Ishikawa (cell line): ENCODE results near the gene FPGT.

ENCODE experiments used
- CEBPB ChIP-seq: IDR thresholded peaks from 2 replicates; pipeline ENCODE4 v1.6.1; 2012
- CREB1 ChIP-seq: IDR thresholded peaks from 2 replicates; pipeline ENCODE4 v1.6.1; 2012; ENCODE audit warnings: low read depth
- EGR1 ChIP-seq: IDR thresholded peaks from 2 replicates; pipeline ENCODE4 v1.6.1; 2012
- EP300 ChIP-seq: IDR thresholded peaks from 2 replicates; pipeline ENCODE4 v1.6.1; 2012; ENCODE audit warnings: borderline replicate concordance
- FOXM1 ChIP-seq: IDR thresholded peaks from 2 replicates; pipeline ENCODE4 v1.6.1; 2012; ENCODE audit warnings: low read depth, borderline replicate concordance
- MAX ChIP-seq: IDR thresholded peaks from 2 replicates; pipeline ENCODE4 v1.6.1; 2012
- RAD21 ChIP-seq: IDR thresholded peaks from 2 replicates; pipeline ENCODE4 v1.6.1; 2012; ENCODE audit warnings: low read depth
- REST ChIP-seq: IDR thresholded peaks from 2 replicates; pipeline ENCODE4 v1.6.1; 2012; ENCODE audit warnings: low read depth, mild to moderate bottlenecking
- TAF1 ChIP-seq: IDR thresholded peaks from 2 replicates; pipeline ENCODE4 v1.6.1; 2012; ENCODE audit warnings: low read depth, mild to moderate bottlenecking
- TCF12 ChIP-seq: IDR thresholded peaks from 2 replicates; pipeline ENCODE4 v1.6.1; 2012; ENCODE audit warnings: low read depth
- TEAD4 ChIP-seq: IDR thresholded peaks from 2 replicates; pipeline ENCODE4 v1.6.1; 2012
- USF1 ChIP-seq: IDR thresholded peaks from 2 replicates; pipeline ENCODE4 v1.6.1; 2012
- ZBTB7A ChIP-seq: IDR thresholded peaks from 2 replicates; pipeline ENCODE4 v1.6.1; 2012; ENCODE audit warnings: low read depth

GRCh38 chr1:74247881-74248528, 50.0 kb downstream of the FPGT start:
- TF ChIP-seq EP300 (no peak), REST (no peak), TCF12 (no peak), TAF1 (no peak), ZBTB7A (no peak), MAX (no peak), USF1 (no peak), RAD21 (no peak), EGR1 (no peak), CREB1 (no peak), TEAD4 (no peak), CEBPB (no peak), FOXM1 (no peak)
